Limb (tissue), 2 donors: ENCODE data around the gene ZBTB7C.

Experiments
- DNase-seq, 2 donors: peaks; one replicate each; pipeline ENCODE4 v3.0.0-alpha.2; 2016; ENCODE audit errors: extremely low spot score in 2 of 2

The ZBTB7C gene

GRCh38 chr18:48195787-48196186 is 213.4 kb downstream of the ZBTB7C start:
- DNase-seq = no peak

GRCh38 chr18:48194591-48195181 is 214.5 kb downstream of the ZBTB7C start:
- no peak for DNase-seq

- no peak for DNase-seq
Measured at GRCh38 chr18:48193521-48194492, 215.4 kb downstream of the ZBTB7C start.

GRCh38 chr18:48192542-48192941 is 216.6 kb downstream of the ZBTB7C start:
- no peak for DNase-seq

GRCh38 chr18:48191494-48191893 is 217.7 kb downstream of the ZBTB7C start:
- no peak for DNase-seq

GRCh38 chr18:48190994-48191393 is 218.2 kb downstream of the ZBTB7C start:
- DNase-seq = no peak

- no peak for DNase-seq
Measured at GRCh38 chr18:48188609-48189008, 220.6 kb downstream of the ZBTB7C start.

- DNase-seq = no peak
Measured at GRCh38 chr18:48186861-48187260, 222.3 kb downstream of the ZBTB7C start.

- peak in 1 of 2 donors; percentile 63 for DNase-seq
Measured at GRCh38 chr18:48186131-48186766, 222.9 kb downstream of the ZBTB7C start.

GRCh38 chr18:48184118-48184517 is 225.1 kb downstream of the ZBTB7C start:
- peak in 1 of 2 donors; percentile 18 for DNase-seq

GRCh38 chr18:48183613-48184012 is 225.6 kb downstream of the ZBTB7C start:
- DNase-seq = no peak

- no peak for DNase-seq
Measured at GRCh38 chr18:48182779-48183178, 226.4 kb downstream of the ZBTB7C start.

GRCh38 chr18:48181857-48182256 is 227.3 kb downstream of the ZBTB7C start:
- no peak for DNase-seq

GRCh38 chr18:48181087-48181823 is 227.9 kb downstream of the ZBTB7C start:
- no peak for DNase-seq

GRCh38 chr18:48179666-48180065 is 229.5 kb downstream of the ZBTB7C start:
- DNase-seq = no peak

GRCh38 chr18:48179001-48179400 is 230.2 kb downstream of the ZBTB7C start:
- no peak for DNase-seq

GRCh38 chr18:48176909-48177308 is 232.3 kb downstream of the ZBTB7C start:
- no peak for DNase-seq

- DNase-seq = no peak
Measured at GRCh38 chr18:48173557-48173956, 235.6 kb downstream of the ZBTB7C start.

GRCh38 chr18:48172226-48173006 is 236.8 kb downstream of the ZBTB7C start:
- no peak for DNase-seq

GRCh38 chr18:48171490-48172188 is 237.5 kb downstream of the ZBTB7C start:
- DNase-seq = no peak
